Epithelial cell of esophagus (primary cell): ENCODE data around the gene IQCF5.
A peak's percentile ranks its signal among the peaks of the same experiment; 100 is the strongest.

Experiments
- DNase-seq: peaks from one replicate; pipeline ENCODE4 v3.0.0; 2010; ENCODE audit warnings: low read depth
- H3K4me3 ChIP-seq: 2 replicates; pipeline ENCODE4 v1.5.1; 2011; ENCODE audit warnings: mild to moderate bottlenecking, low read length, control low read depth
- CTCF ChIP-seq: IDR thresholded peaks from 2 replicates; pipeline ENCODE4 v1.5.1; 2011; ENCODE audit warnings: low read depth, mild to moderate bottlenecking, low read length, control low read depth, inconsistent platforms; ENCODE audit not compliant: insufficient read depth; ENCODE audit errors: missing control alignments

IQCF5 gene

GRCh38 chr3:51886447-51886846 lies 11.0 kb upstream of the IQCF5 start:
- no peak for TF ChIP-seq CTCF
- H3K4me3 ChIP-seq, result no peak overlapping the region
- no peak for DNase-seq

- TF ChIP-seq CTCF, result no peak
- DNase-seq, result peak; percentile 33
- no peak overlapping the region for H3K4me3 ChIP-seq
These were observed 4.5 kb upstream of the IQCF5 start for GRCh38 chr3:51879937-51880336.

GRCh38 chr3:51876186-51876585 lies 785 bp upstream of the IQCF5 start:
- no peak for TF ChIP-seq CTCF
- no peak overlapping the region for H3K4me3 ChIP-seq
- no peak for DNase-seq

GRCh38 chr3:51874889-51875288 lies 512 bp downstream of the IQCF5 start:
- no peak overlapping the region for H3K4me3 ChIP-seq
- no peak for TF ChIP-seq CTCF
- no peak for DNase-seq

GRCh38 chr3:51874411-51874810 lies 990 bp downstream of the IQCF5 start:
- no peak for TF ChIP-seq CTCF

GRCh38 chr3:51873876-51874275 lies 1.5 kb downstream of the IQCF5 start:
- TF ChIP-seq CTCF, result no peak
- no peak overlapping the region for H3K4me3 ChIP-seq
- DNase-seq, result no peak

More at GRCh38 chr3:51874411-51874810, 990 bp downstream of the IQCF5 start:
- DNase-seq, result no peak
- H3K4me3 ChIP-seq, result no peak overlapping the region

GRCh38 chr3:51873253-51873766 lies 2.1 kb downstream of the IQCF5 start:
- no peak for TF ChIP-seq CTCF
- DNase-seq, result no peak
- no peak overlapping the region for H3K4me3 ChIP-seq
